Mesenchymal stem cell (in vitro differentiated cells and primary cell): ENCODE measurements around the gene SLC6A5.

Experiments used
- DNase-seq: peaks from one replicate; pipeline ENCODE4 v3.0.0-alpha.2; 2013
- H2AFZ ChIP-seq: one replicate; pipeline ENCODE4 v1.6.1; 2013; ENCODE audit warnings: low read depth, mild to moderate bottlenecking, control low read depth, inconsistent platforms, low read length, moderate library complexity
- H2AK5ac ChIP-seq: 2 replicates; pipeline ENCODE4 v1.6.1; 2013; ENCODE audit warnings: low read length, moderate library complexity, mild to moderate bottlenecking, inconsistent platforms; ENCODE audit not compliant: severe bottlenecking
- H2BK120ac ChIP-seq: one replicate; pipeline ENCODE4 v1.6.1; 2013; ENCODE audit warnings: low read depth, mild to moderate bottlenecking, inconsistent platforms, low read length, moderate library complexity
- H2BK12ac ChIP-seq, 2 experiments: one replicate each; pipeline ENCODE4 v1.6.1; 2013; ENCODE audit warnings: inconsistent platforms in 2 of 2, low read length in 2 of 2, mild to moderate bottlenecking in 2 of 2, moderate library complexity in 2 of 2, control low read depth in 1 of 2
- H2BK15ac ChIP-seq: one replicate; pipeline ENCODE4 v1.6.1; 2013; ENCODE audit warnings: mild to moderate bottlenecking, low read depth, inconsistent platforms; ENCODE audit not compliant: poor library complexity, severe bottlenecking
- H2BK5ac ChIP-seq: 2 replicates; pipeline ENCODE4 v1.6.1; 2013; ENCODE audit warnings: low read depth, mild to moderate bottlenecking, low read length, control low read depth, inconsistent platforms; ENCODE audit not compliant: poor library complexity, severe bottlenecking
- H3K14ac ChIP-seq, 2 experiments: one replicate each; pipeline ENCODE4 v1.6.1; 2013; ENCODE audit warnings: inconsistent platforms in 2 of 2, low read length in 2 of 2, control low read depth in 1 of 2, mild to moderate bottlenecking in 1 of 2, moderate library complexity in 1 of 2
- H3K18ac ChIP-seq, 2 experiments: one replicate each; pipeline ENCODE4 v1.6.1; 2013; ENCODE audit warnings: inconsistent platforms in 2 of 2, low read length in 2 of 2, control low read depth in 1 of 2, low read depth in 1 of 2, mild to moderate bottlenecking in 1 of 2
- H3K23ac ChIP-seq, 2 experiments: one replicate each; pipeline ENCODE4 v1.6.1; 2013; ENCODE audit warnings: inconsistent platforms in 2 of 2, low read length in 2 of 2, mild to moderate bottlenecking in 2 of 2, moderate library complexity in 2 of 2, control low read depth in 1 of 2
- H3K27ac ChIP-seq: 2 replicates; pipeline ENCODE4 v1.5.1; 2013; ENCODE audit warnings: mild to moderate bottlenecking, moderate library complexity, low read length, control low read depth, inconsistent platforms; ENCODE audit not compliant: poor library complexity, severe bottlenecking
- H3K27me3 ChIP-seq, 2 experiments: 2 replicates each; pipeline versions ENCODE4 v1.6.1 to v1.7.0; 2013; ENCODE audit warnings: low read length in 2 of 2, mild to moderate bottlenecking in 2 of 2, moderate library complexity in 2 of 2, control low read depth in 1 of 2, inconsistent platforms in 1 of 2; ENCODE audit not compliant: control insufficient read depth in 1 of 2, insufficient read depth in 1 of 2
- H3K36me3 ChIP-seq, 2 experiments: 2 replicates each; pipeline versions ENCODE4 v1.6.1 to v1.7.0; 2013; ENCODE audit warnings: low read length in 2 of 2, control low read depth in 1 of 2, inconsistent platforms in 1 of 2, low read depth in 1 of 2, mild to moderate bottlenecking in 1 of 2; ENCODE audit not compliant: insufficient read depth in 2 of 2, control insufficient read depth in 1 of 2
- H3K4ac ChIP-seq, 2 experiments: one replicate each; pipeline ENCODE4 v1.6.1; 2013; ENCODE audit warnings: inconsistent platforms in 2 of 2, low read length in 2 of 2, mild to moderate bottlenecking in 2 of 2, moderate library complexity in 2 of 2, control low read depth in 1 of 2, low read depth in 1 of 2
- H3K4me1 ChIP-seq: 2 replicates; pipeline ENCODE4 v1.6.1; 2013; ENCODE audit warnings: low read depth, low read length, control low read depth; ENCODE audit not compliant: control insufficient read depth, insufficient read depth
- H3K4me2 ChIP-seq: 2 replicates; pipeline ENCODE4 v1.6.1; 2013; ENCODE audit warnings: low read length, mild to moderate bottlenecking, inconsistent platforms; ENCODE audit not compliant: poor library complexity, severe bottlenecking
- H3K4me3 ChIP-seq, 2 experiments: 2 replicates each; pipeline versions ENCODE4 v1.5.1 to v1.7.0; 2013; ENCODE audit warnings: low read length in 2 of 2, mild to moderate bottlenecking in 2 of 2, control low read depth in 1 of 2, low read depth in 1 of 2; ENCODE audit not compliant: insufficient read depth in 1 of 2
- H3K79me1 ChIP-seq: replicated peaks from 2 replicates; pipeline ENCODE4 v1.6.1; 2013; ENCODE audit warnings: mild to moderate bottlenecking, control low read depth, low read length, inconsistent platforms; ENCODE audit not compliant: poor library complexity, severe bottlenecking
- H3K9ac ChIP-seq: 2 replicates; pipeline ENCODE4 v1.7.0; 2013; ENCODE audit warnings: mild to moderate bottlenecking, low read length, moderate library complexity
- H3K9me3 ChIP-seq: 2 replicates; pipeline ENCODE4 v1.7.0; 2013; ENCODE audit warnings: mild to moderate bottlenecking, low read length; ENCODE audit not compliant: control insufficient read depth
- H4K8ac ChIP-seq: one replicate; pipeline ENCODE4 v1.6.1; 2013; ENCODE audit warnings: inconsistent platforms, mild to moderate bottlenecking, low read length, moderate library complexity
- H4K91ac ChIP-seq: one replicate; pipeline ENCODE4 v1.6.1; 2013; ENCODE audit warnings: mild to moderate bottlenecking, low read length, inconsistent platforms
- WGBS: methylation state at CpG from one replicate; pipeline ENCODE4 v1.1.7; 2013; ENCODE audit warnings: mixed read lengths; 5-methylcytosine and 5-hydroxymethylcytosine counted together

Gene SLC6A5

GRCh38 chr11:20671856-20672546, 72.6 kb downstream of the SLC6A5 start:
- no peaks in the 10 kb centered on the region for H3K79me1 ChIP-seq
- no peak overlapping the region for H3K4ac ChIP-seq
- H2AFZ ChIP-seq, result no peak overlapping the region
- no peak overlapping the region for H3K14ac ChIP-seq
- no peak overlapping the region for H2BK120ac ChIP-seq
- H2BK15ac ChIP-seq, result no peak overlapping the region
- DNase-seq, result no peak
- no peak overlapping the region for H2BK5ac ChIP-seq
- no peak overlapping the region for H3K4me2 ChIP-seq
- peaks cover 57 to 62% of the 10 kb centered on the region in 2 experiments for H3K27me3 ChIP-seq
- H3K9ac ChIP-seq, result no peak overlapping the region
- no peaks in the 10 kb centered on the region for H3K36me3 ChIP-seq
- H2BK12ac ChIP-seq, result no peak overlapping the region
- H2AK5ac ChIP-seq, result no peak overlapping the region
- WGBS, result 71% methylated on average over 2 of the region's 6 CpGs
- no peak overlapping the region for H4K91ac ChIP-seq
- H4K8ac ChIP-seq, result no peak overlapping the region
- no peak overlapping the region for H3K4me3 ChIP-seq
- H3K9me3 ChIP-seq, result no peaks in the 10 kb centered on the region
- H3K27ac ChIP-seq, result no peak overlapping the region
- H3K4me1 ChIP-seq, result peaks cover 13% of the 10 kb centered on the region
- no peak overlapping the region for H3K23ac ChIP-seq
- no peak overlapping the region for H3K18ac ChIP-seq

- Histone ChIP-seq H3K9ac (no peak overlapping the region), H4K91ac (no peak overlapping the region), H3K4me1 (peaks cover 13% of the 10 kb centered on the region), H3K79me1 (no peaks in the 10 kb centered on the region), H3K4me2 (no peak overlapping the region), H3K23ac (no peak overlapping the region), H3K4ac (no peak overlapping the region), H3K4me3 (no peak overlapping the region), H2AFZ (no peak overlapping the region), H4K8ac (no peak overlapping the region), H3K18ac (no peak overlapping the region), H2BK5ac (no peak overlapping the region), H2AK5ac (no peak overlapping the region), H3K14ac (no peak overlapping the region), H2BK120ac (no peak overlapping the region), H3K27ac (no peak overlapping the region), H3K9me3 (no peaks in the 10 kb centered on the region), H3K36me3 (no peaks in the 10 kb centered on the region), H2BK12ac (no peak overlapping the region), H2BK15ac (no peak overlapping the region), H3K27me3 (peaks cover 51 to 56% of the 10 kb centered on the region in 2 experiments)
- no CpG with 5 or more reads among the region's 2 CpGs for WGBS
- DNase-seq, result no peak
Measured at GRCh38 chr11:20672575-20672974, 73.2 kb downstream of the SLC6A5 start.

- H3K9me3 ChIP-seq, result no peaks in the 10 kb centered on the region
- no peaks in the 10 kb centered on the region for H3K79me1 ChIP-seq
- no peak for DNase-seq
- no peak overlapping the region for H2AK5ac ChIP-seq
- no peak overlapping the region for H2BK5ac ChIP-seq
- H3K14ac ChIP-seq, result no peak overlapping the region
- no peak overlapping the region for H3K27ac ChIP-seq
- H2BK15ac ChIP-seq, result no peak overlapping the region
- no peak overlapping the region for H3K4me2 ChIP-seq
- no peak overlapping the region for H3K18ac ChIP-seq
- H3K9ac ChIP-seq, result no peak overlapping the region
- no peaks in the 10 kb centered on the region for H3K36me3 ChIP-seq
- no peak overlapping the region for H2BK120ac ChIP-seq
- no peak overlapping the region for H3K4me3 ChIP-seq
- H3K4ac ChIP-seq, result no peak overlapping the region
- no peak overlapping the region for H4K8ac ChIP-seq
- peak overlapping the region; percentile 11 for H2AFZ ChIP-seq
- H3K27me3 ChIP-seq, result peaks cover 13 to 18% of the 10 kb centered on the region in 2 experiments
- H3K23ac ChIP-seq, result no peak overlapping the region
- H4K91ac ChIP-seq, result no peak overlapping the region
- WGBS, result 94% methylated on average over 2 of the region's 2 CpGs
- no peak overlapping the region for H2BK12ac ChIP-seq
- H3K4me1 ChIP-seq, result no peaks in the 10 kb centered on the region
Measured at GRCh38 chr11:20676658-20677057, 77.2 kb downstream of the SLC6A5 start.

GRCh38 chr11:20688761-20689160, 89.4 kb downstream of the SLC6A5 start:
- Histone ChIP-seq H3K36me3 (no peaks in the 10 kb centered on the region), H2BK12ac (no peak overlapping the region), H3K4me2 (no peak overlapping the region), H3K9me3 (no peaks in the 10 kb centered on the region), H2AFZ (no peak overlapping the region), H3K18ac (no peak overlapping the region), H3K23ac (no peak overlapping the region), H3K27me3 (no peaks in the 10 kb centered on the region), H3K4ac (no peak overlapping the region), H4K8ac (no peak overlapping the region), H3K27ac (no peak overlapping the region), H3K4me1 (no peaks in the 10 kb centered on the region), H3K4me3 (no peak overlapping the region), H2BK15ac (no peak overlapping the region), H2BK5ac (no peak overlapping the region), H4K91ac (no peak overlapping the region), H3K9ac (no peak overlapping the region), H3K79me1 (no peaks in the 10 kb centered on the region), H2AK5ac (no peak overlapping the region), H2BK120ac (no peak overlapping the region), H3K14ac (no peak overlapping the region)
- no peak for DNase-seq
- 55% methylated on average over 2 of the region's 3 CpGs for WGBS
